ENCODE measurements around the gene NUP160. TPM values are rescaled to one million over a fixed set of nuclear protein-coding genes. Genes with fewer than 3 reads are reported as not detected.
"Not testable (repeated sequence)": the region's sequence is repeated elsewhere in the genome, so short reads cannot be mapped to it uniquely, and the experiment has no call there.

Gene NUP160
- total and polyA plus RNA-seq, 2 of the 13 experiments (the other 11 are each of a cell fraction or from before 2014, with no cell fraction given): 28.3 to 43.5 TPM

- TF ChIP-seq NFATC3 (CRISPR knock-in tag; IDR thresholded peaks at IDR 0.05) (no peak), MYC (CRISPR knock-in tag; IDR thresholded peaks at IDR 0.05; ENCODE audit: borderline replicate concordance) (no peak), GTF3A (CRISPR knock-in tag; conservative IDR thresholded peaks at IDR 0.05) (no peak), SMAD1 (CRISPR knock-in tag; IDR thresholded peaks at IDR 0.05; ENCODE audit: borderline replicate concordance, low read depth) (no peak)
Measured at GRCh38 chr11:47895035-47895434, 46.9 kb upstream of the NUP160 start (continued).

GRCh38 chr11:47892546-47893276 is 44.6 kb upstream of the NUP160 start:
- H3K9ac ChIP-seq (ENCODE audit: insufficient read depth, low read depth, low read length); FAIRE-seq; H3K4me3 ChIP-seq (replicated peaks in 1 of 3; ENCODE audit: insufficient read depth in 1 of 3, low read depth in 2 of 3, low read length in 3 of 3); H3K27me3 ChIP-seq (ENCODE audit: control insufficient read depth in 1 of 2, insufficient read depth in 2 of 2, low read length in 2 of 2); intact Hi-C loops (cut with micrococcal nuclease; ENCODE audit: unreplicated experiment); CTCF ChIA-PET (ENCODE audit: low intra/inter-chr PET ratio, low total read pairs); H2AFZ ChIP-seq (ENCODE audit: low read length); POLR2A ChIA-PET; ATAC-seq; H4K20me1 ChIP-seq (ENCODE audit: insufficient read depth, low read length); H3K79me2 ChIP-seq (ENCODE audit: insufficient read depth, low read length); H3K9me3 ChIP-seq (ENCODE audit: low read length); H3K27ac ChIP-seq (ENCODE audit: extremely low read length, insufficient read depth, low read length); H3K4me2 ChIP-seq (ENCODE audit: low read depth, low read length); DNase-seq (ENCODE audit: low spot score); H3K4me1 ChIP-seq (ENCODE audit: insufficient read depth, low read length); H3K36me3 ChIP-seq (replicated peaks in 1 of 2; ENCODE audit: control insufficient read depth in 1 of 2, insufficient read depth in 2 of 2, low read length in 2 of 2); BruUV-seq (replicated peaks); in situ Hi-C loops (cut with HindIII; ENCODE audit: extremely low pct_ligation_motif_present, low pct_unique_long_range_greater_than_20kb): not testable (repeated sequence)
- 89% methylated on average over 28 of the region's 57 CpGs for WGBS (ENCODE audit: low lambda C conversion rate)

GRCh38 chr11:47891886-47892285 is 43.7 kb upstream of the NUP160 start:
- Histone ChIP-seq H3K79me2 (ENCODE audit: insufficient read depth, low read length) (no peaks in the 10 kb centered on the region), H3K9me3 (ENCODE audit: low read length) (no peaks in the 10 kb centered on the region), H3K27me3 (ENCODE audit: control insufficient read depth in 1 of 2, insufficient read depth in 2 of 2, low read length in 2 of 2) (no peaks in the 10 kb centered on the region), H3K4me3 (replicated peaks in 1 of 3; ENCODE audit: insufficient read depth in 1 of 3, low read depth in 2 of 3, low read length in 3 of 3) (no peak overlapping the region), H3K36me3 (replicated peaks in 1 of 2; ENCODE audit: control insufficient read depth in 1 of 2, insufficient read depth in 2 of 2, low read length in 2 of 2) (no peaks in the 10 kb centered on the region), H3K4me1 (ENCODE audit: insufficient read depth, low read length) (no peaks in the 10 kb centered on the region), H4K20me1 (ENCODE audit: insufficient read depth, low read length) (no peaks in the 10 kb centered on the region), H2AFZ (ENCODE audit: low read length) (no peak overlapping the region), H3K9ac (ENCODE audit: insufficient read depth, low read depth, low read length) (no peak overlapping the region), H3K27ac (ENCODE audit: extremely low read length, insufficient read depth, low read length) (no peak overlapping the region), H3K4me2 (ENCODE audit: low read depth, low read length) (no peak overlapping the region)
- ChIA-PET POLR2A (no interaction called here), CTCF (ENCODE audit: low intra/inter-chr PET ratio, low total read pairs) (no interaction called here)
- ATAC-seq (no peak), DNase-seq (ENCODE audit: low spot score) (no peak), FAIRE-seq (no peak)
- intact Hi-C loops (cut with micrococcal nuclease; ENCODE audit: unreplicated experiment): no loop called here
- no TSS peak for BruUV-seq (replicated peaks)
- TF ChIP-seq HNRNPK (IDR thresholded peaks at IDR 0.05; ENCODE audit: low read depth, low read length, poor library complexity, severe bottlenecking) (peak; percentile 45), MAFF (IDR thresholded peaks at IDR 0.05; ENCODE audit: low read depth, low read length) (no peak)
- WGBS (ENCODE audit: low lambda C conversion rate): 49% methylated on average over 3 of the region's 3 CpGs
- in situ Hi-C loops (cut with HindIII; ENCODE audit: extremely low pct_ligation_motif_present, low pct_unique_long_range_greater_than_20kb): no loop called here

Measured in HepG2 (cell line).